Suprapubic skin (tissue), 4 donors: ENCODE measurements around the gene SYNDIG1. TPM values are rescaled to one million over a fixed set of nuclear protein-coding genes. Genes with fewer than 3 reads are reported as not detected.

ENCODE experiments used
- DNase-seq, 2 donors: peaks; one replicate each; pipeline ENCODE4 v3.0.0-alpha.2; 2019; ENCODE audit warnings: low spot score in 2 of 2
- H3K27ac ChIP-seq: fragments of 200-600 bp; sonication (generic); one replicate; pipeline ENCODE4 v1.5.1; 2019
- H3K27me3 ChIP-seq: fragments of 200-600 bp; sonication (generic); one replicate; pipeline ENCODE4 v1.5.1; 2019
- H3K36me3 ChIP-seq: fragments of 200-600 bp; sonication (generic); one replicate; pipeline ENCODE4 v1.5.1; 2019
- H3K4me1 ChIP-seq: fragments of 200-600 bp; sonication (generic); one replicate; pipeline ENCODE4 v1.5.1; 2019
- H3K4me3 ChIP-seq: fragments of 200-600 bp; sonication (generic); one replicate; pipeline ENCODE4 v1.5.1; 2019; ENCODE audit warnings: mild to moderate bottlenecking
- H3K9me3 ChIP-seq: fragments of 200-600 bp; sonication (generic); one replicate; pipeline ENCODE4 v1.5.1; 2019
- CTCF ChIP-seq, 2 donors: fragments of 200-600 bp in 1 of 2; fragments of 450-650 bp in 1 of 2; sonication (generic) in 1 of 2; IDR thresholded peaks; one replicate each; pipeline ENCODE4 v1.5.1; 2016 to 2019; ENCODE audit warnings: antibody characterized with exemption in 2 of 2, mild to moderate bottlenecking in 1 of 2, moderate library complexity in 1 of 2
- EP300 ChIP-seq: sonication (generic); formaldehyde crosslinking; IDR thresholded peaks from one replicate; pipeline ENCODE4 v1.6.1; 2017; ENCODE audit warnings: antibody characterized with exemption
- POLR2A ChIP-seq, 2 donors: fragments of 450-650 bp; IDR thresholded peaks; one replicate each; pipeline ENCODE4 v1.6.1; 2017; ENCODE audit warnings: antibody characterized with exemption in 2 of 2, mild to moderate bottlenecking in 2 of 2, moderate library complexity in 2 of 2
- POLR2AphosphoS5 ChIP-seq, 3 donors: sonication (generic); formaldehyde crosslinking; IDR thresholded peaks; one replicate each; pipeline ENCODE4 v1.6.1; 2017; ENCODE audit warnings: antibody characterized with exemption in 3 of 3
- WGBS: methylation state at CpG from one replicate; pipeline ENCODE4 v1.1.5; 2018; 5-methylcytosine and 5-hydroxymethylcytosine counted together
- total RNA-seq, 4 donors: library from RNA; depleted of rRNA; stranded (reverse); fragments of >200 nt; gene quantifications; one replicate each; pipeline ENCODE4 v1.1.0, GENCODE V29; 2016

The SYNDIG1 gene
- total RNA-seq, 4 donors from 2014 or later, result not detected

- no peaks in the 10 kb centered on the region for H3K4me1 ChIP-seq
- DNase-seq, result peak; percentile 15 to 36
- no peaks in the 10 kb centered on the region for H3K36me3 ChIP-seq
- WGBS, result 81% methylated on average over 4 of the region's 8 CpGs
- H3K4me3 ChIP-seq, result no peak overlapping the region
- TF ChIP-seq EP300, result no peak
- no peak for TF ChIP-seq CTCF (IDR thresholded peaks at IDR 0.05)
- TF ChIP-seq POLR2AphosphoS5 (IDR thresholded peaks at IDR 0.05), result no peak
- TF ChIP-seq POLR2A (IDR thresholded peaks at IDR 0.05), result no peak
- H3K27ac ChIP-seq, result no peak overlapping the region
- H3K9me3 ChIP-seq, result no peaks in the 10 kb centered on the region
- H3K27me3 ChIP-seq, result no peaks in the 10 kb centered on the region
Measured at GRCh38 chr20:24675651-24676352, 206.4 kb downstream of the SYNDIG1 start.

- Histone ChIP-seq H3K27me3 (no peaks in the 10 kb centered on the region), H3K4me3 (no peak overlapping the region), H3K9me3 (no peaks in the 10 kb centered on the region), H3K27ac (no peak overlapping the region), H3K36me3 (no peaks in the 10 kb centered on the region), H3K4me1 (no peaks in the 10 kb centered on the region)
- WGBS, result 80% methylated on average over 6 of the region's 11 CpGs
- no peak for TF ChIP-seq POLR2A (IDR thresholded peaks at IDR 0.05)
- TF ChIP-seq EP300, result no peak
- TF ChIP-seq POLR2AphosphoS5 (IDR thresholded peaks at IDR 0.05), result no peak
- no peak for TF ChIP-seq CTCF (IDR thresholded peaks at IDR 0.05)
- DNase-seq, result peak; percentile 19 to 65
Measured at GRCh38 chr20:24676353-24676977, 207.0 kb downstream of the SYNDIG1 start.

GRCh38 chr20:24676978-24677370 lies 207.5 kb downstream of the SYNDIG1 start:
- no peak overlapping the region for H3K27ac ChIP-seq
- no peak overlapping the region for H3K4me3 ChIP-seq
- DNase-seq, result peak; percentile 6 to 34
- H3K36me3 ChIP-seq, result no peaks in the 10 kb centered on the region
- no peaks in the 10 kb centered on the region for H3K27me3 ChIP-seq
- 77% methylated on average over 6 of the region's 6 CpGs for WGBS
- TF ChIP-seq CTCF (IDR thresholded peaks at IDR 0.05) (no peak), POLR2AphosphoS5 (IDR thresholded peaks at IDR 0.05) (no peak)
- H3K9me3 ChIP-seq, result no peaks in the 10 kb centered on the region
- no peaks in the 10 kb centered on the region for H3K4me1 ChIP-seq

GRCh38 chr20:24677626-24678315 lies 208.3 kb downstream of the SYNDIG1 start:
- peak; percentile 27 to 61 for DNase-seq
- Histone ChIP-seq H3K36me3 (no peaks in the 10 kb centered on the region), H3K4me3 (no peak overlapping the region), H3K9me3 (no peaks in the 10 kb centered on the region), H3K27ac (no peak overlapping the region), H3K4me1 (no peaks in the 10 kb centered on the region), H3K27me3 (no peaks in the 10 kb centered on the region)
- TF ChIP-seq CTCF (IDR thresholded peaks at IDR 0.05), result no peak
- TF ChIP-seq POLR2A (IDR thresholded peaks at IDR 0.05), result no peak
- TF ChIP-seq EP300, result no peak
- no peak for TF ChIP-seq POLR2AphosphoS5 (IDR thresholded peaks at IDR 0.05)
- 84% methylated on average over 7 of the region's 9 CpGs for WGBS
